K562 (cell line): ENCODE results near the gene FMNL2. TPM values are rescaled to one million over a fixed set of nuclear protein-coding genes. Genes with fewer than 3 reads are reported as not detected.

Source experiments
- ADNP ChIP-seq: fragments of 200-800 bp; sonication (Bioruptor generic); IDR thresholded peaks from 2 replicates; pipeline ENCODE4 v1.6.1; 2016; ENCODE audit warnings: missing genetic modification characterization, missing compliant biosample characterization
- CBX3 ChIP-seq, 2 experiments: IDR thresholded peaks; 1 replicate in 1 of 2; 2 replicates in 1 of 2; pipeline ENCODE4 v1.6.1; 2012; ENCODE audit warnings: inconsistent platforms in 2 of 2, low read length in 2 of 2, borderline replicate concordance in 1 of 2, control low read depth in 1 of 2
- ERF ChIP-seq: fragments of 450-650 bp; formaldehyde crosslinking; IDR thresholded peaks from 2 replicates; pipeline ENCODE4 v1.4.0; 2020; ENCODE audit warnings: mild to moderate bottlenecking, mixed read lengths
- GTF2A2 ChIP-seq: IDR thresholded peaks from 2 replicates; pipeline ENCODE4 v1.6.1; 2016; ENCODE audit warnings: mild to moderate bottlenecking, missing genetic modification characterization, missing compliant biosample characterization
- HLTF ChIP-seq: fragments of 450-650 bp; IDR thresholded peaks from 2 replicates; pipeline ENCODE4 v1.6.1; 2016
- MAFK ChIP-seq: IDR thresholded peaks from 2 replicates; pipeline ENCODE4 v1.6.1; 2011; ENCODE audit warnings: low read length, improper control_type of control experiment
- MCM2 ChIP-seq: fragments of 450-650 bp; IDR thresholded peaks from 2 replicates; pipeline ENCODE4 v1.6.1; 2017; ENCODE audit warnings: low read depth, mild to moderate bottlenecking
- NBN ChIP-seq: fragments of 450-650 bp; IDR thresholded peaks from 2 replicates; pipeline ENCODE4 v1.6.1; 2016; ENCODE audit warnings: low read depth, mild to moderate bottlenecking
- OTX1 ChIP-seq: fragments of 450-650 bp; formaldehyde crosslinking; IDR thresholded peaks from 2 replicates; pipeline ENCODE4 v1.4.0; 2022; ENCODE audit warnings: mild to moderate bottlenecking
- RB1 ChIP-seq: fragments of 450-650 bp; IDR thresholded peaks from 2 replicates; pipeline ENCODE4 v1.6.1; 2017; ENCODE audit warnings: low read depth, mild to moderate bottlenecking
- SPI1 ChIP-seq: IDR thresholded peaks from 2 replicates; pipeline ENCODE4 v1.6.1; 2011; ENCODE audit warnings: low read depth, low read length, control low read depth, borderline replicate concordance
- ZNF764 ChIP-seq: fragments of 250-450 bp; sonication (Bioruptor Pico); IDR thresholded peaks from 2 replicates; pipeline ENCODE4 v1.4.0; 2020; ENCODE audit warnings: low read depth, mild to moderate bottlenecking, moderate library complexity
- polyA plus RNA-seq, 8 experiments: library from polyadenylated mRNA; depleted of rRNA in 4 of 8; stranded (reverse) in 5 of 8; unstranded in 3 of 8; fragments of >200 nt; fragmentation: Nextera tagmentation in 2 of 8; fragmentation: Illumina TruSeq in 1 of 8; extraction: Ambion mirVana in 2 of 8; extraction: Trizol in 1 of 8; gene quantifications; 2 replicates each; pipeline versions ENCODE4 v1.2.1 to v1.2.3, GENCODE V29; 2011 to 2014; ENCODE audit warnings: inconsistent platforms in 1 of 8, missing spikeins in 1 of 8
- total RNA-seq, 7 experiments: library from RNA; depleted of rRNA in 6 of 7; stranded (reverse); fragments of >200 nt in 6 of 7; fragmentation: Illumina TruSeq in 2 of 7; extraction: Trizol in 2 of 7; gene quantifications; 2 replicates each; pipeline versions ENCODE4 v1.2.1 to v1.2.3, GENCODE V29; 2011 to 2021; ENCODE audit warnings: low replicate concordance in 1 of 7
- TF ChIP-seq, protein P1 (sequence below): fragments of 250-450 bp; sonication (Bioruptor Pico); IDR thresholded peaks from 2 replicates; pipeline ENCODE4 v1.6.1; 2021; ENCODE audit warnings: mild to moderate bottlenecking
- TF ChIP-seq, protein P2 (sequence below): fragments of 250-450 bp; sonication (Bioruptor Pico); IDR thresholded peaks from 2 replicates; pipeline ENCODE4 v1.9.0; 2021; ENCODE audit warnings: mild to moderate bottlenecking, inconsistent platforms
- TF ChIP-seq, protein P3 (sequence below): fragments of 450-650 bp; formaldehyde crosslinking; IDR thresholded peaks from 2 replicates; pipeline ENCODE4 v1.4.0; 2020; ENCODE audit warnings: mild to moderate bottlenecking, moderate library complexity
- TF ChIP-seq, protein P4 (sequence below), 2 experiments: IDR thresholded peaks; 2 replicates each; pipeline ENCODE4 v1.6.1; 2012; ENCODE audit warnings: improper control_type of control experiment in 2 of 2, low read depth in 2 of 2, low read length in 2 of 2, borderline replicate concordance in 1 of 2
- TF ChIP-seq, protein P5 (sequence below): fragments of 450-650 bp; IDR thresholded peaks from 2 replicates; pipeline ENCODE4 v1.6.1; 2016
- TF ChIP-seq, protein P6 (sequence below): sonication (generic); formaldehyde crosslinking; IDR thresholded peaks from 2 replicates; pipeline ENCODE4 v1.8.1; 2023; ENCODE audit warnings: mild to moderate bottlenecking, missing genetic modification reagents

FMNL2 gene
- total and polyA plus RNA-seq, 9 of the 15 experiments (the other 6 are each of a cell fraction or from before 2014, with no cell fraction given): 0.15 to 0.49 (median 0.24) TPM; not detected in 1

DNA sequence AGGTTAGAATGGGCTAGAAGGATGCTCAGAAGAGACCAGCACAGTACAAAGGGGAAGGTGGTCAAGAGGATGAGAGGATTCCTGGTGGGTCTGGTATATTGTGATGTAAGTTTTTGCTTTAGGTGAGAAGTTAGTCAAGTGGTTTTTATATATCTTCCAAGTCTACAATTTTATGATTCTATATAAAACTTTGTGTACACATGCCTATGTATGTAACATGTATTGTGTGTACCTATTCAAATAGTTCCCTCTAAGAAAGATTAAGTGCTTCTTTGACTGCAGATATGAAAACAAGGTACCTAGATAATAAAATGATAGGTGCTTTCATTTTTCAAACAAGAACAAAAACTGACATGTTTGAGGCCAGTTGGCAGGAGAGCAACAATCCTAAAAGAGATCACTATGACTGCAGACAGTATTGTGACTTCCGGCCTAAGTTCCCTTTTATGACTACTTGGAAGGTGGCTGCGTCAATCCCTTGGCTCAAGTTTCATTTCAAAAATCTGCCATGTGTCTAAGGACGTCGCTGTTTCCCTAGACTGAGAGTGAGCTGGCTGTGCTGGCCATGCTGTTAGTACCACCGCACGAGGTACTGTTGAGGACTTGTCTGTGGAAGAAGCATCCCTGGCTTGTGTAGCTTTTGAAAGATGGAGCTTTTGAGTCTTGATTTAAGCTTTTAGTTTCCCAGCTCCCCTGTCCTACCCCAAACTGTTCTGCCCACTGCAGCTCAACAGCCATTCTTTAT lies 259.2 kb downstream of the FMNL2 start (continued):
- TF ChIP-seq, protein P1, sequence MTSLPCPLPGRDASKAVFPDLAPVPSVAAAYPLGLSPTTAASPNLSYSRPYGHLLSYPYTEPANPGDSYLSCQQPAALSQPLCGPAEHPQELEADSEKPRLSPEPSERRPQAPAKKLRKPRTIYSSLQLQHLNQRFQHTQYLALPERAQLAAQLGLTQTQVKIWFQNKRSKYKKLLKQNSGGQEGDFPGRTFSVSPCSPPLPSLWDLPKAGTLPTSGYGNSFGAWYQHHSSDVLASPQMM (CRISPR knock-in tag): no peak
- TF ChIP-seq OTX1 (no peak), ADNP (no peak), ERF (no peak), RB1 (no peak), SPI1 (no peak), GTF2A2 (tag) (no peak), HLTF (no peak), MAFK (no peak), MCM2 (no peak), NBN (no peak), ZNF764 (no peak), CBX3 (IDR thresholded peaks at IDR 0.05; ENCODE audit: borderline replicate concordance in 1 of 2, low read length in 2 of 2) (peak in 1 of 2 experiments; percentile 67; a peak in 1 of 3 replicates)
- TF ChIP-seq, protein P2, sequence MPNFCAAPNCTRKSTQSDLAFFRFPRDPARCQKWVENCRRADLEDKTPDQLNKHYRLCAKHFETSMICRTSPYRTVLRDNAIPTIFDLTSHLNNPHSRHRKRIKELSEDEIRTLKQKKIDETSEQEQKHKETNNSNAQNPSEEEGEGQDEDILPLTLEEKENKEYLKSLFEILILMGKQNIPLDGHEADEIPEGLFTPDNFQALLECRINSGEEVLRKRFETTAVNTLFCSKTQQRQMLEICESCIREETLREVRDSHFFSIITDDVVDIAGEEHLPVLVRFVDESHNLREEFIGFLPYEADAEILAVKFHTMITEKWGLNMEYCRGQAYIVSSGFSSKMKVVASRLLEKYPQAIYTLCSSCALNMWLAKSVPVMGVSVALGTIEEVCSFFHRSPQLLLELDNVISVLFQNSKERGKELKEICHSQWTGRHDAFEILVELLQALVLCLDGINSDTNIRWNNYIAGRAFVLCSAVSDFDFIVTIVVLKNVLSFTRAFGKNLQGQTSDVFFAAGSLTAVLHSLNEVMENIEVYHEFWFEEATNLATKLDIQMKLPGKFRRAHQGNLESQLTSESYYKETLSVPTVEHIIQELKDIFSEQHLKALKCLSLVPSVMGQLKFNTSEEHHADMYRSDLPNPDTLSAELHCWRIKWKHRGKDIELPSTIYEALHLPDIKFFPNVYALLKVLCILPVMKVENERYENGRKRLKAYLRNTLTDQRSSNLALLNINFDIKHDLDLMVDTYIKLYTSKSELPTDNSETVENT (CRISPR knock-in tag): no peak
- TF ChIP-seq, protein P3, sequence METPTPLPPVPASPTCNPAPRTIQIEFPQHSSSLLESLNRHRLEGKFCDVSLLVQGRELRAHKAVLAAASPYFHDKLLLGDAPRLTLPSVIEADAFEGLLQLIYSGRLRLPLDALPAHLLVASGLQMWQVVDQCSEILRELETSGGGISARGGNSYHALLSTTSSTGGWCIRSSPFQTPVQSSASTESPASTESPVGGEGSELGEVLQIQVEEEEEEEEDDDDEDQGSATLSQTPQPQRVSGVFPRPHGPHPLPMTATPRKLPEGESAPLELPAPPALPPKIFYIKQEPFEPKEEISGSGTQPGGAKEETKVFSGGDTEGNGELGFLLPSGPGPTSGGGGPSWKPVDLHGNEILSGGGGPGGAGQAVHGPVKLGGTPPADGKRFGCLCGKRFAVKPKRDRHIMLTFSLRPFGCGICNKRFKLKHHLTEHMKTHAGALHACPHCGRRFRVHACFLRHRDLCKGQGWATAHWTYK: no peak
- TF ChIP-seq, protein P4, sequence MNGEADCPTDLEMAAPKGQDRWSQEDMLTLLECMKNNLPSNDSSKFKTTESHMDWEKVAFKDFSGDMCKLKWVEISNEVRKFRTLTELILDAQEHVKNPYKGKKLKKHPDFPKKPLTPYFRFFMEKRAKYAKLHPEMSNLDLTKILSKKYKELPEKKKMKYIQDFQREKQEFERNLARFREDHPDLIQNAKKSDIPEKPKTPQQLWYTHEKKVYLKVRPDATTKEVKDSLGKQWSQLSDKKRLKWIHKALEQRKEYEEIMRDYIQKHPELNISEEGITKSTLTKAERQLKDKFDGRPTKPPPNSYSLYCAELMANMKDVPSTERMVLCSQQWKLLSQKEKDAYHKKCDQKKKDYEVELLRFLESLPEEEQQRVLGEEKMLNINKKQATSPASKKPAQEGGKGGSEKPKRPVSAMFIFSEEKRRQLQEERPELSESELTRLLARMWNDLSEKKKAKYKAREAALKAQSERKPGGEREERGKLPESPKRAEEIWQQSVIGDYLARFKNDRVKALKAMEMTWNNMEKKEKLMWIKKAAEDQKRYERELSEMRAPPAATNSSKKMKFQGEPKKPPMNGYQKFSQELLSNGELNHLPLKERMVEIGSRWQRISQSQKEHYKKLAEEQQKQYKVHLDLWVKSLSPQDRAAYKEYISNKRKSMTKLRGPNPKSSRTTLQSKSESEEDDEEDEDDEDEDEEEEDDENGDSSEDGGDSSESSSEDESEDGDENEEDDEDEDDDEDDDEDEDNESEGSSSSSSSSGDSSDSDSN (IDR thresholded peaks at IDR 0.05; ENCODE audit: borderline replicate concordance in 1 of 2, low read depth in 2 of 2, low read length in 2 of 2): no peak
- TF ChIP-seq, protein P5, sequence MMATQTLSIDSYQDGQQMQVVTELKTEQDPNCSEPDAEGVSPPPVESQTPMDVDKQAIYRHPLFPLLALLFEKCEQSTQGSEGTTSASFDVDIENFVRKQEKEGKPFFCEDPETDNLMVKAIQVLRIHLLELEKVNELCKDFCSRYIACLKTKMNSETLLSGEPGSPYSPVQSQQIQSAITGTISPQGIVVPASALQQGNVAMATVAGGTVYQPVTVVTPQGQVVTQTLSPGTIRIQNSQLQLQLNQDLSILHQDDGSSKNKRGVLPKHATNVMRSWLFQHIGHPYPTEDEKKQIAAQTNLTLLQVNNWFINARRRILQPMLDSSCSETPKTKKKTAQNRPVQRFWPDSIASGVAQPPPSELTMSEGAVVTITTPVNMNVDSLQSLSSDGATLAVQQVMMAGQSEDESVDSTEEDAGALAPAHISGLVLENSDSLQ: no peak
- TF ChIP-seq, protein P6, sequence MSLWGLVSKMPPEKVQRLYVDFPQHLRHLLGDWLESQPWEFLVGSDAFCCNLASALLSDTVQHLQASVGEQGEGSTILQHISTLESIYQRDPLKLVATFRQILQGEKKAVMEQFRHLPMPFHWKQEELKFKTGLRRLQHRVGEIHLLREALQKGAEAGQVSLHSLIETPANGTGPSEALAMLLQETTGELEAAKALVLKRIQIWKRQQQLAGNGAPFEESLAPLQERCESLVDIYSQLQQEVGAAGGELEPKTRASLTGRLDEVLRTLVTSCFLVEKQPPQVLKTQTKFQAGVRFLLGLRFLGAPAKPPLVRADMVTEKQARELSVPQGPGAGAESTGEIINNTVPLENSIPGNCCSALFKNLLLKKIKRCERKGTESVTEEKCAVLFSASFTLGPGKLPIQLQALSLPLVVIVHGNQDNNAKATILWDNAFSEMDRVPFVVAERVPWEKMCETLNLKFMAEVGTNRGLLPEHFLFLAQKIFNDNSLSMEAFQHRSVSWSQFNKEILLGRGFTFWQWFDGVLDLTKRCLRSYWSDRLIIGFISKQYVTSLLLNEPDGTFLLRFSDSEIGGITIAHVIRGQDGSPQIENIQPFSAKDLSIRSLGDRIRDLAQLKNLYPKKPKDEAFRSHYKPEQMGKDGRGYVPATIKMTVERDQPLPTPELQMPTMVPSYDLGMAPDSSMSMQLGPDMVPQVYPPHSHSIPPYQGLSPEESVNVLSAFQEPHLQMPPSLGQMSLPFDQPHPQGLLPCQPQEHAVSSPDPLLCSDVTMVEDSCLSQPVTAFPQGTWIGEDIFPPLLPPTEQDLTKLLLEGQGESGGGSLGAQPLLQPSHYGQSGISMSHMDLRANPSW (CRISPR knock-in tag): no peak
